ENCODE results near the gene GALNT3. TPM values are rescaled to one million over a fixed set of nuclear protein-coding genes. Genes with fewer than 3 reads are reported as not detected.

Gene GALNT3
- 0.10 TPM for total RNA-seq (2021; ENCODE audit: unreplicated experiment)
- not detected for polyA plus RNA-seq (2012; ENCODE audit: insufficient read length)
- Bru-seq, nascent RNA: percentile 13 among the genes with signal in this experiment
- percentile 19 among the genes with signal in this experiment for BruChase-seq, experiment 1, labeled RNA remaining after a 2-hour chase
- BruChase-seq, experiment 2, labeled RNA remaining after a 6-hour chase: percentile 16 among the genes with signal in this experiment
- long read RNA-seq: 0 reads

GRCh38 chr2:165793779-165794535 lies at the start of gene GALNT3:
GALNT3 (minus strand) TSS chr2:165794247; CDS start chr2:165770700, 23,547 bp downstream.
- POLR2A ChIA-PET: no interaction called here

More at GRCh38 chr2:165793779-165794535, at the start of gene GALNT3:
- no peak for TF ChIP-seq POLR2AphosphoS5 (IDR thresholded peaks at IDR 0.05; ENCODE audit: low read depth, low read length)
- no peak for TF ChIP-seq SIN3A (IDR thresholded peaks at IDR 0.05; ENCODE audit: borderline replicate concordance, insufficient read depth, low read depth, low read length)
- TF ChIP-seq CTCF (IDR thresholded peaks at IDR 0.05): no peak
- TF ChIP-seq TCF7L2 (IDR thresholded peaks at IDR 0.05; ENCODE audit: low read depth, low read length): no peak
- TF ChIP-seq REST (IDR thresholded peaks at IDR 0.05; ENCODE audit: insufficient read depth in 1 of 2, low read depth in 2 of 2, low read length in 1 of 2): no peak
- intact Hi-C loops (cut with micrococcal nuclease; ENCODE audit: unreplicated experiment) (no loop called here), in situ Hi-C loops (cut with HindIII; ENCODE audit: low pct_unique_long_range_greater_than_20kb, low sequenced_read_pairs) (no loop called here)
- ATAC-seq (peak; percentile 71), DNase-seq (ENCODE audit: low read depth, low spot score) (no peak)
- H3K4me3 ChIP-seq (ENCODE audit: low read depth in 2 of 2, low read length in 2 of 2): peak within 1 kb of the TSS; percentile 23 to 37
- peaks cover 21% of the 10 kb centered on the region for H3K27me3 ChIP-seq (ENCODE audit: control insufficient read depth, insufficient read depth, low read length)
- H3K9me3 ChIP-seq (ENCODE audit: control insufficient read depth, insufficient read depth, low read depth, low read length): no peaks in the 10 kb centered on the region
- no TSS peak for BruUV-seq (replicated peaks)
- H3K27ac ChIP-seq (ENCODE audit: low read length): no peak within 1 kb of the TSS
- H3K36me3 ChIP-seq (ENCODE audit: control insufficient read depth, insufficient read depth, low read length): no peaks in the 10 kb centered on the region; the same call in 1 of the 2 replicates
- CTCF ChIA-PET: no interaction called here
- H3K4me1 ChIP-seq (ENCODE audit: control insufficient read depth, insufficient read depth, low read length): peaks cover 5% of the 10 kb centered on the region

All from Panc1 (cell line).